Measurements from ENCODE around the gene ANHX. TPM values are rescaled to one million over a fixed set of nuclear protein-coding genes. Genes with fewer than 3 reads are reported as not detected.

The ANHX gene
- total and polyA plus RNA-seq, 2 of the 8 experiments (the other 6 are each of a cell fraction or from before 2014, with no cell fraction given): not detected

DNA sequence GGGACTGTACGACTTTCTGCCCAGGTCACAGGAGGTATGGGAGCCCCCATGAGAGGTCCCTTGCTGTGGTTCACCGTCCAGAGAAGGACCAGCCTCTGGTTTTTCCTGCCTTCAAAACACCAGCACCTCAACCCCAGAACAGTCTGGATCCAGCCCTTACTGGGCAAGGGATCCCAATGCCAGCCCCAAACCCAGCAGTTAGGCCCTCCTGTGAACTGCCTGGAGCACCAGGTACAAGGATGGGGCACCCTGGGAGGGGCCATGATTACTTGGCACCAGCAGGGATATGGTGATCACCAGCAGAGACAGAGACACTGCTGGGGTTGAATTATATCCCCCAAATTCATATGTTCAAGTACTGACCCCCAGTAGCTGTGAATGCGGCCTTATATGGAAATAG lies 20.0 kb downstream of the ANHX start (continued):
- TF ChIP-seq, protein P1, sequence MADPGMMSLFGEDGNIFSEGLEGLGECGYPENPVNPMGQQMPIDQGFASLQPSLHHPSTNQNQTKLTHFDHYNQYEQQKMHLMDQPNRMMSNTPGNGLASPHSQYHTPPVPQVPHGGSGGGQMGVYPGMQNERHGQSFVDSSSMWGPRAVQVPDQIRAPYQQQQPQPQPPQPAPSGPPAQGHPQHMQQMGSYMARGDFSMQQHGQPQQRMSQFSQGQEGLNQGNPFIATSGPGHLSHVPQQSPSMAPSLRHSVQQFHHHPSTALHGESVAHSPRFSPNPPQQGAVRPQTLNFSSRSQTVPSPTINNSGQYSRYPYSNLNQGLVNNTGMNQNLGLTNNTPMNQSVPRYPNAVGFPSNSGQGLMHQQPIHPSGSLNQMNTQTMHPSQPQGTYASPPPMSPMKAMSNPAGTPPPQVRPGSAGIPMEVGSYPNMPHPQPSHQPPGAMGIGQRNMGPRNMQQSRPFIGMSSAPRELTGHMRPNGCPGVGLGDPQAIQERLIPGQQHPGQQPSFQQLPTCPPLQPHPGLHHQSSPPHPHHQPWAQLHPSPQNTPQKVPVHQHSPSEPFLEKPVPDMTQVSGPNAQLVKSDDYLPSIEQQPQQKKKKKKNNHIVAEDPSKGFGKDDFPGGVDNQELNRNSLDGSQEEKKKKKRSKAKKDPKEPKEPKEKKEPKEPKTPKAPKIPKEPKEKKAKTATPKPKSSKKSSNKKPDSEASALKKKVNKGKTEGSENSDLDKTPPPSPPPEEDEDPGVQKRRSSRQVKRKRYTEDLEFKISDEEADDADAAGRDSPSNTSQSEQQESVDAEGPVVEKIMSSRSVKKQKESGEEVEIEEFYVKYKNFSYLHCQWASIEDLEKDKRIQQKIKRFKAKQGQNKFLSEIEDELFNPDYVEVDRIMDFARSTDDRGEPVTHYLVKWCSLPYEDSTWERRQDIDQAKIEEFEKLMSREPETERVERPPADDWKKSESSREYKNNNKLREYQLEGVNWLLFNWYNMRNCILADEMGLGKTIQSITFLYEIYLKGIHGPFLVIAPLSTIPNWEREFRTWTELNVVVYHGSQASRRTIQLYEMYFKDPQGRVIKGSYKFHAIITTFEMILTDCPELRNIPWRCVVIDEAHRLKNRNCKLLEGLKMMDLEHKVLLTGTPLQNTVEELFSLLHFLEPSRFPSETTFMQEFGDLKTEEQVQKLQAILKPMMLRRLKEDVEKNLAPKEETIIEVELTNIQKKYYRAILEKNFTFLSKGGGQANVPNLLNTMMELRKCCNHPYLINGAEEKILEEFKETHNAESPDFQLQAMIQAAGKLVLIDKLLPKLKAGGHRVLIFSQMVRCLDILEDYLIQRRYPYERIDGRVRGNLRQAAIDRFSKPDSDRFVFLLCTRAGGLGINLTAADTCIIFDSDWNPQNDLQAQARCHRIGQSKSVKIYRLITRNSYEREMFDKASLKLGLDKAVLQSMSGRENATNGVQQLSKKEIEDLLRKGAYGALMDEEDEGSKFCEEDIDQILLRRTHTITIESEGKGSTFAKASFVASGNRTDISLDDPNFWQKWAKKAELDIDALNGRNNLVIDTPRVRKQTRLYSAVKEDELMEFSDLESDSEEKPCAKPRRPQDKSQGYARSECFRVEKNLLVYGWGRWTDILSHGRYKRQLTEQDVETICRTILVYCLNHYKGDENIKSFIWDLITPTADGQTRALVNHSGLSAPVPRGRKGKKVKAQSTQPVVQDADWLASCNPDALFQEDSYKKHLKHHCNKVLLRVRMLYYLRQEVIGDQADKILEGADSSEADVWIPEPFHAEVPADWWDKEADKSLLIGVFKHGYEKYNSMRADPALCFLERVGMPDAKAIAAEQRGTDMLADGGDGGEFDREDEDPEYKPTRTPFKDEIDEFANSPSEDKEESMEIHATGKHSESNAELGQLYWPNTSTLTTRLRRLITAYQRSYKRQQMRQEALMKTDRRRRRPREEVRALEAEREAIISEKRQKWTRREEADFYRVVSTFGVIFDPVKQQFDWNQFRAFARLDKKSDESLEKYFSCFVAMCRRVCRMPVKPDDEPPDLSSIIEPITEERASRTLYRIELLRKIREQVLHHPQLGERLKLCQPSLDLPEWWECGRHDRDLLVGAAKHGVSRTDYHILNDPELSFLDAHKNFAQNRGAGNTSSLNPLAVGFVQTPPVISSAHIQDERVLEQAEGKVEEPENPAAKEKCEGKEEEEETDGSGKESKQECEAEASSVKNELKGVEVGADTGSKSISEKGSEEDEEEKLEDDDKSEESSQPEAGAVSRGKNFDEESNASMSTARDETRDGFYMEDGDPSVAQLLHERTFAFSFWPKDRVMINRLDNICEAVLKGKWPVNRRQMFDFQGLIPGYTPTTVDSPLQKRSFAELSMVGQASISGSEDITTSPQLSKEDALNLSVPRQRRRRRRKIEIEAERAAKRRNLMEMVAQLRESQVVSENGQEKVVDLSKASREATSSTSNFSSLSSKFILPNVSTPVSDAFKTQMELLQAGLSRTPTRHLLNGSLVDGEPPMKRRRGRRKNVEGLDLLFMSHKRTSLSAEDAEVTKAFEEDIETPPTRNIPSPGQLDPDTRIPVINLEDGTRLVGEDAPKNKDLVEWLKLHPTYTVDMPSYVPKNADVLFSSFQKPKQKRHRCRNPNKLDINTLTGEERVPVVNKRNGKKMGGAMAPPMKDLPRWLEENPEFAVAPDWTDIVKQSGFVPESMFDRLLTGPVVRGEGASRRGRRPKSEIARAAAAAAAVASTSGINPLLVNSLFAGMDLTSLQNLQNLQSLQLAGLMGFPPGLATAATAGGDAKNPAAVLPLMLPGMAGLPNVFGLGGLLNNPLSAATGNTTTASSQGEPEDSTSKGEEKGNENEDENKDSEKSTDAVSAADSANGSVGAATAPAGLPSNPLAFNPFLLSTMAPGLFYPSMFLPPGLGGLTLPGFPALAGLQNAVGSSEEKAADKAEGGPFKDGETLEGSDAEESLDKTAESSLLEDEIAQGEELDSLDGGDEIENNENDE (IDR thresholded peaks at IDR 0.05; ENCODE audit: insufficient replicate concordance, low read length): no peak
- TF ChIP-seq BCL11A (IDR thresholded peaks at IDR 0.05; ENCODE audit: low read depth in 2 of 2, low read length in 2 of 2) (no peak), CBX5 (IDR thresholded peaks at IDR 0.05; ENCODE audit: low read depth, low read length) (no peak), POU5F1 (IDR thresholded peaks at IDR 0.05; ENCODE audit: low read depth, low read length) (no peak), SRF (IDR thresholded peaks at IDR 0.05; ENCODE audit: low read depth, low read length) (no peak), SIX5 (IDR thresholded peaks at IDR 0.05; ENCODE audit: low read depth, low read length) (no peak)
- TF ChIP-seq, protein P2, sequence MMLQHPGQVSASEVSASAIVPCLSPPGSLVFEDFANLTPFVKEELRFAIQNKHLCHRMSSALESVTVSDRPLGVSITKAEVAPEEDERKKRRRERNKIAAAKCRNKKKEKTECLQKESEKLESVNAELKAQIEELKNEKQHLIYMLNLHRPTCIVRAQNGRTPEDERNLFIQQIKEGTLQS (IDR thresholded peaks at IDR 0.05; ENCODE audit: insufficient read depth, low read depth, low read length): no peak

Measured in H1 (cell line).